Keratinocyte (primary cell): ENCODE measurements around the gene WDFY2. TPM values are rescaled to one million over a fixed set of nuclear protein-coding genes. Genes with fewer than 3 reads are reported as not detected.

Experiments used
- DNase-seq: peaks from one replicate; pipeline ENCODE4 v3.0.0-alpha.2; 2011; ENCODE audit warnings: low read depth, missing footprints, low spot score
- FAIRE-seq: peaks from 2 replicates; lab custom pipeline; 2011; peaks lifted over from hg19 to GRCh38; lab: Jason Lieb, UNC
- H2AFZ ChIP-seq: 2 replicates; pipeline ENCODE4 v1.6.0; 2012; ENCODE audit warnings: low read length, control low read depth, inconsistent platforms; ENCODE audit not compliant: control insufficient read depth
- H3K27ac ChIP-seq: 2 replicates; pipeline ENCODE4 v1.5.1; 2011; ENCODE audit warnings: low read length; ENCODE audit not compliant: control insufficient read depth, insufficient read depth
- H3K27me3 ChIP-seq: 3 replicates; pipeline ENCODE4 v1.6.0; 2011; ENCODE audit warnings: low read length; ENCODE audit not compliant: control insufficient read depth, insufficient read depth; ENCODE audit errors: extremely low read depth
- H3K36me3 ChIP-seq, 2 experiments: 2 replicates in 1 of 2; 3 replicates in 1 of 2; pipeline ENCODE4 v1.5.1; 2011; ENCODE audit warnings: low read length in 2 of 2, mild to moderate bottlenecking in 1 of 2; ENCODE audit not compliant: control insufficient read depth in 2 of 2, insufficient read depth in 2 of 2; ENCODE audit errors: extremely low read depth in 1 of 2
- H3K4me1 ChIP-seq: 3 replicates; pipeline ENCODE4 v1.5.1; 2011; ENCODE audit warnings: low read length; ENCODE audit not compliant: control insufficient read depth, insufficient read depth; ENCODE audit errors: extremely low read depth
- H3K4me2 ChIP-seq: 3 replicates; pipeline ENCODE4 v1.6.0; 2011; ENCODE audit warnings: low read depth, low read length; ENCODE audit not compliant: control insufficient read depth, insufficient read depth; ENCODE audit errors: extremely low read depth
- H3K4me3 ChIP-seq, 3 experiments: fragments of 200-600 bp in 1 of 3; sonication (generic) in 1 of 3; 2 replicates in 2 of 3; 3 replicates in 1 of 3; pipeline ENCODE4 v1.5.1; 2011 to 2016; ENCODE audit warnings: low read length in 3 of 3, mild to moderate bottlenecking in 3 of 3, control low read depth in 2 of 3, inconsistent platforms in 1 of 3, low read depth in 1 of 3, mixed read lengths in 1 of 3, mixed run types in 1 of 3, moderate library complexity in 1 of 3; ENCODE audit not compliant: control insufficient read depth in 2 of 3, insufficient read depth in 2 of 3; ENCODE audit errors: extremely low read depth in 1 of 3
- H3K79me2 ChIP-seq: 2 replicates; pipeline ENCODE4 v1.6.0; 2012; ENCODE audit warnings: low read length; ENCODE audit not compliant: control insufficient read depth, insufficient read depth
- H3K9ac ChIP-seq: 3 replicates; pipeline ENCODE4 v1.6.0; 2011; ENCODE audit warnings: low read length; ENCODE audit not compliant: control insufficient read depth, insufficient read depth; ENCODE audit errors: extremely low read depth
- H3K9me1 ChIP-seq: 3 replicates; pipeline ENCODE4 v1.6.0; 2011; ENCODE audit warnings: low read length; ENCODE audit not compliant: control insufficient read depth, insufficient read depth; ENCODE audit errors: extremely low read depth
- H3K9me3 ChIP-seq: 2 replicates; pipeline ENCODE4 v1.5.1; 2012; ENCODE audit warnings: low read depth, low read length; ENCODE audit not compliant: control insufficient read depth
- H4K20me1 ChIP-seq: 3 replicates; pipeline ENCODE4 v1.6.0; 2011; ENCODE audit warnings: low read length; ENCODE audit not compliant: control insufficient read depth, insufficient read depth; ENCODE audit errors: extremely low read depth
- EZH2 ChIP-seq: IDR thresholded peaks from one replicate; pipeline ENCODE4 v1.6.1; 2012; ENCODE audit warnings: inconsistent platforms, mild to moderate bottlenecking, low read length, moderate library complexity
- dilution Hi-C: fragments of 300-500 bp; cut with MboI; formaldehyde crosslinking; loops from one replicate; pipeline ENCODE4 v1.7.0; 2020; ENCODE audit warnings: low sequenced_read_pairs; ENCODE audit not compliant: extremely low pct_ligation_motif_present
- polyA plus RNA-seq, 5 experiments: library from polyadenylated mRNA; depleted of rRNA in 3 of 5; stranded (reverse) in 3 of 5; stranded (forward) in 1 of 5; unstranded in 1 of 5; fragments of >200 nt; gene quantifications; 1 replicate in 1 of 5; 2 replicates in 3 of 5; 3 replicates in 1 of 5; pipeline versions ENCODE4 v1.2.1 to v1.2.3, GENCODE V29; 2011 to 2012; ENCODE audit warnings: missing spikeins in 2 of 5, low read depth in 1 of 5, low replicate concordance in 1 of 5
- TF ChIP-seq, protein P1 (sequence below), 3 experiments: IDR thresholded peaks in 1 of 3; conservative IDR thresholded peaks in 1 of 3; optimal IDR thresholded peaks in 1 of 3; 2 replicates in 2 of 3; 3 replicates in 1 of 3; pipeline versions ENCODE3 to v1.5.1; 2011; ENCODE audit warnings: low read length in 3 of 3, mild to moderate bottlenecking in 3 of 3, moderate library complexity in 2 of 3, control low read depth in 1 of 3, inconsistent platforms in 1 of 3; ENCODE audit not compliant: insufficient read depth in 2 of 3; ENCODE audit errors: extremely low read depth in 1 of 3

WDFY2 gene
- polyA plus RNA-seq, 1 donor (not counting 4 experiments of a cell fraction or from before 2014, with no cell fraction given): 18.6 TPM

DNA sequence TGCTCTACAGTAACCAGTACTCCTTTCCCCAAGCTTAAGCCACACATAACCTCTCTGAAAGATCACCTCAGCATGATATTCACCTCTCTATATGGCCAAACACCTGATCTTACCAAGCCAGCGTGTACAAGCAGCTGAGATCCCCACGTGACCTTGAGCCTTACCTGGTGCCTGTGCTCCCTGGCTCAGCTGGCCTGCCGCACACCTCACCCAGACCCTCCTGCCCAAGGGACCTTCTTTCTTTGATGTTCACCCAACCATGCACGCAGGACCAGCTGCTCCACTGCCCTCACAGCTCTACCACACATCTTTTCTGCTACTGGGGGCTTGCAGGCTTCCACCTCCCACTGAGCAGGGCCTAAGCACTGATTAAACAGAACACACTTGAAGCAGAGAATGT lies 210.7 kb downstream of the WDFY2 start:
- no peaks in the 10 kb centered on the region for H4K20me1 ChIP-seq
- H3K4me2 ChIP-seq: no peak overlapping the region
- no peak overlapping the region for H3K27ac ChIP-seq
- no peak overlapping the region for H3K9ac ChIP-seq
- dilution Hi-C loops: no loop called here
- no peaks in the 10 kb centered on the region for H3K36me3 ChIP-seq
- no peaks in the 10 kb centered on the region for H3K9me1 ChIP-seq
- H3K79me2 ChIP-seq: no peaks in the 10 kb centered on the region
- DNase-seq (no peak), FAIRE-seq (no peak)
- no peaks in the 10 kb centered on the region for H3K9me3 ChIP-seq
- no peaks in the 10 kb centered on the region for H3K27me3 ChIP-seq
- peaks cover 15% of the 10 kb centered on the region for H3K4me1 ChIP-seq
- no peak overlapping the region for H2AFZ ChIP-seq
- no peak overlapping the region for H3K4me3 ChIP-seq
- TF ChIP-seq, protein P1, sequence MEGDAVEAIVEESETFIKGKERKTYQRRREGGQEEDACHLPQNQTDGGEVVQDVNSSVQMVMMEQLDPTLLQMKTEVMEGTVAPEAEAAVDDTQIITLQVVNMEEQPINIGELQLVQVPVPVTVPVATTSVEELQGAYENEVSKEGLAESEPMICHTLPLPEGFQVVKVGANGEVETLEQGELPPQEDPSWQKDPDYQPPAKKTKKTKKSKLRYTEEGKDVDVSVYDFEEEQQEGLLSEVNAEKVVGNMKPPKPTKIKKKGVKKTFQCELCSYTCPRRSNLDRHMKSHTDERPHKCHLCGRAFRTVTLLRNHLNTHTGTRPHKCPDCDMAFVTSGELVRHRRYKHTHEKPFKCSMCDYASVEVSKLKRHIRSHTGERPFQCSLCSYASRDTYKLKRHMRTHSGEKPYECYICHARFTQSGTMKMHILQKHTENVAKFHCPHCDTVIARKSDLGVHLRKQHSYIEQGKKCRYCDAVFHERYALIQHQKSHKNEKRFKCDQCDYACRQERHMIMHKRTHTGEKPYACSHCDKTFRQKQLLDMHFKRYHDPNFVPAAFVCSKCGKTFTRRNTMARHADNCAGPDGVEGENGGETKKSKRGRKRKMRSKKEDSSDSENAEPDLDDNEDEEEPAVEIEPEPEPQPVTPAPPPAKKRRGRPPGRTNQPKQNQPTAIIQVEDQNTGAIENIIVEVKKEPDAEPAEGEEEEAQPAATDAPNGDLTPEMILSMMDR (optimal IDR thresholded peaks at IDR 0.05 in 1 of 3, IDR thresholded peaks at IDR 0.05 in 1 of 3, conservative IDR thresholded peaks at IDR 0.05 in 1 of 3; ENCODE audit: extremely low read depth in 1 of 3, insufficient read depth in 2 of 3, low read length in 3 of 3): no peak

DNA sequence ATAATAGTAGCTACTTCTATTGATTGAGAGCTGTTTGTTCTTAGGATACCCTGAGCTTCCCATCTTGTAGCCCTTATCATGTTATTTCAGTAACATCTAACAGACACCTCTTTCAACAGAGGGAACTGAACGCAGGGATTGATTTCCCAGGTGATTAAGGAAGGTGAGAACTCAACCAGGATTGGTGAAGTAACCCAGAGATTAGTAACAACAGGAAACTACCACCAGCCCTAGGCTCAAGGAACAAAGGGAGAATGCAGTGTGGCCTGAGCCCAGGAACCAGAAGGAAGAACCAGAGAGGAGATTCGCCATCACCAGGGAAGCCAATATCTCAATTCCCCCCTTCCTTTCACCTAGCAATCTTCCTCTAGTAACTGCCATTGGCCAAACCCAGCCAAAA lies 211.2 kb downstream of the WDFY2 start:
- no peaks in the 10 kb centered on the region for H3K79me2 ChIP-seq
- peaks cover 15% of the 10 kb centered on the region for H3K4me1 ChIP-seq
- H3K27ac ChIP-seq: no peak overlapping the region
- dilution Hi-C loops: no loop called here
- no peaks in the 10 kb centered on the region for H4K20me1 ChIP-seq
- H3K9me1 ChIP-seq: no peaks in the 10 kb centered on the region
- no peak overlapping the region for H3K4me3 ChIP-seq
- H2AFZ ChIP-seq: no peak overlapping the region
- no peaks in the 10 kb centered on the region for H3K27me3 ChIP-seq
- H3K36me3 ChIP-seq: no peaks in the 10 kb centered on the region
- no peaks in the 10 kb centered on the region for H3K9me3 ChIP-seq
- no peak overlapping the region for H3K4me2 ChIP-seq
- H3K9ac ChIP-seq: no peak overlapping the region
- TF ChIP-seq, protein P1 (optimal IDR thresholded peaks at IDR 0.05 in 1 of 3, IDR thresholded peaks at IDR 0.05 in 1 of 3, conservative IDR thresholded peaks at IDR 0.05 in 1 of 3; ENCODE audit: extremely low read depth in 1 of 3, insufficient read depth in 2 of 3, low read length in 3 of 3): no peak
- no peak for TF ChIP-seq EZH2
- no peak for DNase-seq
- no peak for FAIRE-seq
